Measurements from ENCODE around the gene TAC3. TPM values are rescaled to one million over a fixed set of nuclear protein-coding genes. Genes with fewer than 3 reads are reported as not detected.

Gene TAC3
- total RNA-seq, 1 experiment from 2014 or later = not detected

- Mint-ChIP-seq H3K27ac (ENCODE audit: low read depth, unreplicated experiment) (no peak within 1 kb of the TSS), H3K27me3 (ENCODE audit: insufficient read depth, unreplicated experiment) (peaks cover 27% of the 10 kb centered on the region), H3K9me3 (ENCODE audit: unreplicated experiment) (no peaks in the 10 kb centered on the region), H3K4me1 (ENCODE audit: insufficient read depth, unreplicated experiment) (no peaks in the 10 kb centered on the region), H3K36me3 (ENCODE audit: insufficient read depth, unreplicated experiment) (no peaks in the 10 kb centered on the region), H3K4me3 (ENCODE audit: unreplicated experiment) (no peak within 1 kb of the TSS)
- peak; percentile 28 for DNase-seq (ENCODE audit: unreplicated experiment)
- ChIA-PET CTCF (interaction anchor here (2.4 to 6.9 kb wide), 2 partner anchors 11 to 43 kb away, joined by 10 to 82 read pairs; partner anchors contain the start of gene ZBTB39), POLR2A (interaction anchor here (1.0 kb wide), 1 partner anchor 19 kb away, joined by 3 read pairs; no protein-coding TSS in a partner anchor)
- intact Hi-C loops (cut with micrococcal nuclease) = no loop called here
- BruUV-seq (replicated peaks) = no TSS peak
- no peak for TF ChIP-seq CTCF (IDR thresholded peaks at IDR 0.05; ENCODE audit: unreplicated experiment)
Observed at GRCh38 chr12:57049890-57050289, 33.6 kb upstream of the TAC3 start, which contains the start of gene MYO1A. Gene MYO1A, minus strand, starts transcription at chr12:57050129. Its CDS starts 1,806 bp downstream, at chr12:57048323.

- ChIA-PET CTCF (interaction anchor here (0.6 to 6.9 kb wide), 4 partner anchors 12 to 414 kb away, joined by 4 to 82 read pairs (median 6); partner anchors contain the start of gene ZBTB39), POLR2A (no interaction called here)
- no peak for TF ChIP-seq CTCF (IDR thresholded peaks at IDR 0.05; ENCODE audit: unreplicated experiment)
- no TSS peak for BruUV-seq (replicated peaks)
- H3K36me3 Mint-ChIP-seq (ENCODE audit: insufficient read depth, unreplicated experiment) = no peaks in the 10 kb centered on the region
- no peaks in the 10 kb centered on the region for H3K9me3 Mint-ChIP-seq (ENCODE audit: unreplicated experiment)
- H3K27me3 Mint-ChIP-seq (ENCODE audit: insufficient read depth, unreplicated experiment) = peaks cover 28% of the 10 kb centered on the region
- no peaks in the 10 kb centered on the region for H3K4me1 Mint-ChIP-seq (ENCODE audit: insufficient read depth, unreplicated experiment)
- intact Hi-C loops (cut with micrococcal nuclease) = no loop called here
- no peak for DNase-seq (ENCODE audit: unreplicated experiment)
- H3K4me3 Mint-ChIP-seq (ENCODE audit: unreplicated experiment) = no peak overlapping the region
- no peak overlapping the region for H3K27ac Mint-ChIP-seq (ENCODE audit: low read depth, unreplicated experiment)
Observed at GRCh38 chr12:57049119-57049446, 32.8 kb upstream of the TAC3 start.

- ChIA-PET POLR2A (interaction anchor here (0.8 kb wide), 1 partner anchor 17 kb away, joined by 3 read pairs; no protein-coding TSS in a partner anchor), CTCF (interaction anchor here (0.7 to 6.9 kb wide), 7 partner anchors 12 to 64 kb away, joined by 3 to 82 read pairs (median 4); partner anchors contain the start of gene ZBTB39)
- TF ChIP-seq CTCF (IDR thresholded peaks at IDR 0.05; ENCODE audit: unreplicated experiment) = no peak
- DNase-seq (ENCODE audit: unreplicated experiment) = no peak
- Mint-ChIP-seq H3K27me3 (ENCODE audit: insufficient read depth, unreplicated experiment) (peaks cover 28% of the 10 kb centered on the region), H3K4me1 (ENCODE audit: insufficient read depth, unreplicated experiment) (no peaks in the 10 kb centered on the region), H3K9me3 (ENCODE audit: unreplicated experiment) (no peaks in the 10 kb centered on the region), H3K4me3 (ENCODE audit: unreplicated experiment) (no peak overlapping the region), H3K36me3 (ENCODE audit: insufficient read depth, unreplicated experiment) (no peaks in the 10 kb centered on the region), H3K27ac (ENCODE audit: low read depth, unreplicated experiment) (no peak overlapping the region)
- no TSS peak for BruUV-seq (replicated peaks)
- intact Hi-C loops (cut with micrococcal nuclease) = no loop called here
Observed at GRCh38 chr12:57048423-57049118, 32.2 kb upstream of the TAC3 start.

- POLR2A ChIA-PET = interaction anchor here (0.8 kb wide), 1 partner anchor 17 kb away, joined by 3 read pairs; no protein-coding TSS in a partner anchor
Observed at GRCh38 chr12:57047981-57048380, 31.7 kb upstream of the TAC3 start.

More at GRCh38 chr12:57047981-57048380, 31.7 kb upstream of the TAC3 start:
- H3K27ac Mint-ChIP-seq (ENCODE audit: low read depth, unreplicated experiment) = no peak overlapping the region
- H3K9me3 Mint-ChIP-seq (ENCODE audit: unreplicated experiment) = no peaks in the 10 kb centered on the region
- CTCF ChIA-PET = interaction anchor here (0.6 to 6.9 kb wide), 9 partner anchors 13 to 396 kb away, joined by 3 to 82 read pairs (median 4); partner anchors contain the start of gene ZBTB39
- no peak for TF ChIP-seq CTCF (IDR thresholded peaks at IDR 0.05; ENCODE audit: unreplicated experiment)
- H3K36me3 Mint-ChIP-seq (ENCODE audit: insufficient read depth, unreplicated experiment) = no peaks in the 10 kb centered on the region
- no TSS peak for BruUV-seq (replicated peaks)
- DNase-seq (ENCODE audit: unreplicated experiment) = no peak
- H3K4me1 Mint-ChIP-seq (ENCODE audit: insufficient read depth, unreplicated experiment) = no peaks in the 10 kb centered on the region
- peaks cover 28% of the 10 kb centered on the region for H3K27me3 Mint-ChIP-seq (ENCODE audit: insufficient read depth, unreplicated experiment)
- H3K4me3 Mint-ChIP-seq (ENCODE audit: unreplicated experiment) = no peak overlapping the region
- intact Hi-C loops (cut with micrococcal nuclease) = no loop called here

Measured in MCF 10A (cell line).